Measurements from ENCODE around the gene KCNMB1.

KCNMB1 gene, protein sequence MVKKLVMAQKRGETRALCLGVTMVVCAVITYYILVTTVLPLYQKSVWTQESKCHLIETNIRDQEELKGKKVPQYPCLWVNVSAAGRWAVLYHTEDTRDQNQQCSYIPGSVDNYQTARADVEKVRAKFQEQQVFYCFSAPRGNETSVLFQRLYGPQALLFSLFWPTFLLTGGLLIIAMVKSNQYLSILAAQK

DNA sequence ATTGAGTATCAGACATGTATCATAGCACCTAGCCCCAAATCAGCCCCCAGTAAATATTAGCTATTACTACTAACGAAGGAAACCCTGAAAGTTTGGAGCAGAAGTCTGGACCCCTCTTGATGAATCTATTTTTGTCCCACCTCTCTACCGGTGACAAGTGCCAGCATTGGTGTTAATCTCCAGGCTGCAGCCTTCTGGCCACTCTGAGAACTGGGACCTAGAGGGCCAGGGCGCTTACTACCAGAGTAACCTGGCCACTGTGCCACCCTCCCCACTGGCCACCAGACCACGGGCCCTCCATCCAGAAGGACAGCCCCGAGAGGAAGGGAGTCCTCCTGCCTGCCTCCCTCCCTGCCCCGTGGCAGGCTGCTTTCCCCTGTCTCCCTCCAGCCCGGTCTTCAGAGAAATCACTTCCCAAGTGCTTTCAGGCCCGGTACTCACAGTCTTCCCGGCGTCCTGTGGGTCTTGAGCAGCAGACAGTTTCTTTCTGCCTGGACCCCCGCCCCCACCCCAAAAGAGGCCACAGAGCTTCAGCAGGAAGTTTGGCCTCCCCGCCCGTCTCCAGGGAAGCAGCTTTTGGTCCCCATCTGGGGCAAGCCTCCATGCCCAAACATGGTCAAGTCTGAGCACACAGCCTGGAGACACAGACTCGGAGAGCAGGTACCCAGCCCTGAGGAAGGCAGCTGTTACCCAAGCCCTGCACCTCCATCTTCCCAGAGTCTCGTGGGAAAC, at the start of gene KCNMB1:
KCNMB1 (minus strand) TSS at position 550 of the 732 bp plus-strand sequence. CDS start 3,920 bp downstream, outside the sequence.
- no peak within 1 kb of the TSS for H3K4me3 ChIP-seq (ENCODE audit: low read depth, low read length)
- no peak for DNase-seq (ENCODE audit: low read depth)
- TF ChIP-seq, protein P1, sequence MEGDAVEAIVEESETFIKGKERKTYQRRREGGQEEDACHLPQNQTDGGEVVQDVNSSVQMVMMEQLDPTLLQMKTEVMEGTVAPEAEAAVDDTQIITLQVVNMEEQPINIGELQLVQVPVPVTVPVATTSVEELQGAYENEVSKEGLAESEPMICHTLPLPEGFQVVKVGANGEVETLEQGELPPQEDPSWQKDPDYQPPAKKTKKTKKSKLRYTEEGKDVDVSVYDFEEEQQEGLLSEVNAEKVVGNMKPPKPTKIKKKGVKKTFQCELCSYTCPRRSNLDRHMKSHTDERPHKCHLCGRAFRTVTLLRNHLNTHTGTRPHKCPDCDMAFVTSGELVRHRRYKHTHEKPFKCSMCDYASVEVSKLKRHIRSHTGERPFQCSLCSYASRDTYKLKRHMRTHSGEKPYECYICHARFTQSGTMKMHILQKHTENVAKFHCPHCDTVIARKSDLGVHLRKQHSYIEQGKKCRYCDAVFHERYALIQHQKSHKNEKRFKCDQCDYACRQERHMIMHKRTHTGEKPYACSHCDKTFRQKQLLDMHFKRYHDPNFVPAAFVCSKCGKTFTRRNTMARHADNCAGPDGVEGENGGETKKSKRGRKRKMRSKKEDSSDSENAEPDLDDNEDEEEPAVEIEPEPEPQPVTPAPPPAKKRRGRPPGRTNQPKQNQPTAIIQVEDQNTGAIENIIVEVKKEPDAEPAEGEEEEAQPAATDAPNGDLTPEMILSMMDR (IDR thresholded peaks at IDR 0.05; ENCODE audit: low read depth, low read length, missing control alignments): no peak

DNA sequence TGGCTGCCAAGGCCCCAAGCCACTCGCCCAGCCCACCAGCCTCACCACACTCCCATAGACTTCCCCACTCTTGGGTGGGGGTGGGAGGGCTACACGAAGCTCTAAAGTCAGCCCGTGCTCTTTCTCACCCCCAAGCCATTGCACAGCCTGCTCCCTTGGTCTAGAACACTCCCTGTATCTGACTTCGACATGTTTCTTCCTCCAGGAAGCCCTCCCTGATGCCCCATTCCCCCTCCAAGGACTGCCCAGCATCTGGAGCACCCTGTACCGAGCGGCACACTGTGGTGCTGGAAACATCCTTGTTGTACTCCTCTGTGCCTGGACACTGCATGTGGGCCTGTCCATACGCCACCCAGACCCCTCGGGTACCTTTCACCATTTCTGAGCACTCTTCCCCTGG, 49.4 kb upstream of the KCNMB1 start:
- no peak overlapping the region for H3K4me3 ChIP-seq (ENCODE audit: low read depth, low read length)
- DNase-seq (ENCODE audit: low read depth): no peak
- TF ChIP-seq, protein P1 (IDR thresholded peaks at IDR 0.05; ENCODE audit: low read depth, low read length, missing control alignments): no peak

DNA sequence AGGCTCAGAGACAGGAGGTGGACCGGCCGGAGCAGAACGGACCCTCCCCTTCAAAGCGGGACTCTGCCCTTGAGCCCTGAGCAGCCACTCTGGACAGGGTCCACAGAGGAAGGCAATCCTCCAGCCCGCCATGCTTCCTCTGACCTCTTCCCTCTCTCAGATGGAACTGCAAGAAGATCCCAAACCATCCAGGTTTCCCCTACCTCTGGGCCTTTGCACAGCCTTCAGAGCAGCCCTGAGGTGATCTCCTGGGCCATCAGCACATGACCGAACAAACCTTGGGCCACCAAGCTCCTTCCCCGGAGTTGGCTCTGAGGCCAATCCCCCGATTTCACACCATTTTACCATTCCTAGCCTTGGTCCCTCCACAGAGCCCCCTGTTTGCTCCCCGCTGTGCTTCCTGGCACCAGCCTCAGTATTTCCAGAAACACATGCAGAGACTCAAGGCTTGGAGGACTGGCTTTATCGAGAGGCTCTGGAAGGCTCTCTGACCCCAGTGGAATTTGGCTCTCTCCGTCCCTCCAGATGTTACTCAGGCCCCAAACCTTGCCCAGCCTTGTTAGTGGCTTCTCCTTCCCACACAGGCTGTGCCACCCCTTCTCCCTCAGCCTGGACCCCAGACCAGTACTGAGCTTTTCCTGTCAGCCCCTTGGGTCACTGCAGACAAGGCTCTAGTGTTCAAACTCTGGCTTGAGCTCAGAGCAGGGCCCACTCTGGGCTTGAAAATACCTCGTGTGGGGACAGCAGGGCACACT, 48.6 kb upstream of the KCNMB1 start:
- H3K4me3 ChIP-seq (ENCODE audit: low read depth, low read length): no peak overlapping the region
- TF ChIP-seq, protein P1 (IDR thresholded peaks at IDR 0.05; ENCODE audit: low read depth, low read length, missing control alignments): no peak
- DNase-seq (ENCODE audit: low read depth): no peak

DNA sequence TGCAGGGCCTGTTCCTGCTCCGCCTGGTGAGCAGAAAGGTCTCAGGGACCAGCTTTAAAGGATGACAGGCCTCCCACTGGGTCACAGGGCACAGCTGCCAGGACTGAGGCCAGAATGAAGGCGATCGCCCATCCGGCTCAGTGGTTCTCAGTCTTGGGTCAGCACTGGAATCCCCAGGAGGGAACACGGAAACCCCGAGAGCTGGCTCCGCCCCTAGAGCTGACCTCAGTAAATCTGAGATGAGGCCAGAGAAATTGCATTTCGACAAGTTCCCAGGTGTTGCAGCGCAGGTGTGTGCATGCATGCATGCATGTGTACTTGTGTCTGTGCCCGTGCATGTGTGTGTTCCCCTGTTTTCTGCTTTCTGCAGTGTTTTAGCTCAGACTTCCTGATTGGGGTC, 47.2 kb upstream of the KCNMB1 start:
- no peak overlapping the region for H3K4me3 ChIP-seq (ENCODE audit: low read depth, low read length)
- no peak for DNase-seq (ENCODE audit: low read depth)
- TF ChIP-seq, protein P1 (IDR thresholded peaks at IDR 0.05; ENCODE audit: low read depth, low read length, missing control alignments): no peak

DNA sequence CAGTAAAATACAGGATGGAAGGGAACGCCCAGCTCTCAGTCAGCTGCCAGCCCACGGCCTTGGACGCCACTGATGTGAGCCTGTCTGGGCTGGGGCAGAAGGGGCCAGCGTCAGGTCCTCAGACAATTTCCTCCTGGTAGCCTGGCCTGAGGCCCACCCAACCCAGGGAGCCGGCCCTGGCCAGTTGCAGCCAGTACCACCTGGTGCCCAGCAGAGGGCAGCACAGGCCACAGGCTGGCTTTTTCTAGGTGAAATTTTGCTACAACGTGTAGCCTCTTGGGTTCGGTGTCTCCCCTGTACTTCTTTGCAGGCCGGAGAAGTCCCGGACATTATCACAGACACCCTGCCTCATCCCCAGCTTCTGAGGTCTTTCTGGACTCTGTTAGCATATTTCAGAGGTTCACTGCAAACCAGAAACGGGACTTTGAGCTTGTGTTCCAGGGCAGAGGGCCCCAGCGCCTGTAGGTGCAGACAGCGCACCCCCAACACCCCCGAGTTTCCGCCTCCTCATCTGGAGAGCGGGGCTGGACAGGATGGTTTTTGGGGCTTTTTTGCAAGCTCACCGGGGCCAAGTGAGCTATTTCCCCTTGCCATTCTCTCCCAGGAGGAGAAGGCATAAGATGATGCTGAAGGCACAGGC, 45.9 kb upstream of the KCNMB1 start:
- TF ChIP-seq, protein P1 (IDR thresholded peaks at IDR 0.05; ENCODE audit: low read depth, low read length, missing control alignments): peak; percentile 97
- DNase-seq (ENCODE audit: low read depth): peak; percentile 2
- H3K4me3 ChIP-seq (ENCODE audit: low read depth, low read length): no peak overlapping the region

DNA sequence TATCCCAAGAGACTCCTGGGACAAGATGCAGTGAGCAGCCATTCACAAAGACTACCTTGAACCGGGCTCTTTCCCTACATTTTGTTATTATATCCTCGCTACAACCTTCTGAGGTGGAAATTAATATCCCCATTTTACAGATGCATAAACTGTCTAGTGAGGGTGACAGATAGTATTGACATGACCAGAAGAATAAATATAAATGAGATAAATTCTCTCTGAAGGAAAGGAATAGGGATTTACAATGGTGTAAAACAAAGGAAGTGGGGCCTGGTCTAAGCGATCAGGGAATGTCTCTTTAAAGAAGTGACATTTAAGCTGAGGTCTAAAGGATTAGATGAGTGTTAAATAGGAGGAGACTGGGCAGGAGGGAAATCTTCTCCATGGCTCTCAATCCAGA, 43.5 kb upstream of the KCNMB1 start:
- TF ChIP-seq, protein P1 (IDR thresholded peaks at IDR 0.05; ENCODE audit: low read depth, low read length, missing control alignments): no peak
- DNase-seq (ENCODE audit: low read depth): no peak
- H3K4me3 ChIP-seq (ENCODE audit: low read depth, low read length): no peak overlapping the region
